Retina (tissue), 1 donor: ENCODE measurements around the gene NRXN3.
A peak's percentile ranks its signal among the peaks of the same experiment; 100 is the strongest.

Experiments used
- DNase-seq: peaks from one replicate; pipeline ENCODE4 v3.0.0-alpha.2; 2016

Gene NRXN3

GRCh38 chr14:78598046-78598920, 428.1 kb downstream of the NRXN3 start:
- DNase-seq, result peak; percentile 81

GRCh38 chr14:78605025-78605762, 435.0 kb downstream of the NRXN3 start:
- DNase-seq, result no peak

GRCh38 chr14:78605897-78606500, 435.8 kb downstream of the NRXN3 start:
- no peak for DNase-seq

- DNase-seq, result no peak
Observed at GRCh38 chr14:78608998-78609787, 439.0 kb downstream of the NRXN3 start.

GRCh38 chr14:78610994-78611393, 440.8 kb downstream of the NRXN3 start:
- DNase-seq, result no peak

- DNase-seq, result no peak
Observed at GRCh38 chr14:78611796-78612571, 441.8 kb downstream of the NRXN3 start.

- DNase-seq, result no peak
Observed at GRCh38 chr14:78612666-78613065, 442.5 kb downstream of the NRXN3 start.

- DNase-seq, result no peak
Observed at GRCh38 chr14:78614593-78614992, 444.4 kb downstream of the NRXN3 start.

- no peak for DNase-seq
Observed at GRCh38 chr14:78617735-78618134, 447.6 kb downstream of the NRXN3 start.

GRCh38 chr14:78618368-78618767, 448.2 kb downstream of the NRXN3 start:
- DNase-seq, result peak; percentile 30

- DNase-seq, result no peak
Observed at GRCh38 chr14:78627114-78627513, 456.9 kb downstream of the NRXN3 start.

- no peak for DNase-seq
Observed at GRCh38 chr14:78631551-78631950, 461.4 kb downstream of the NRXN3 start.

GRCh38 chr14:78633752-78634151, 463.6 kb downstream of the NRXN3 start:
- no peak for DNase-seq

- no peak for DNase-seq
Observed at GRCh38 chr14:78637489-78637888, 467.3 kb downstream of the NRXN3 start.

- DNase-seq, result no peak
Observed at GRCh38 chr14:78637908-78638475, 467.8 kb downstream of the NRXN3 start.

- DNase-seq, result no peak
Observed at GRCh38 chr14:78638926-78639325, 468.8 kb downstream of the NRXN3 start.

- no peak for DNase-seq
Observed at GRCh38 chr14:78644824-78645559, 474.8 kb downstream of the NRXN3 start.

GRCh38 chr14:78652727-78653126, 482.6 kb downstream of the NRXN3 start:
- no peak for DNase-seq

GRCh38 chr14:78653173-78653572, 483.0 kb downstream of the NRXN3 start:
- DNase-seq, result no peak

- no peak for DNase-seq
Observed at GRCh38 chr14:78657451-78657850, 487.3 kb downstream of the NRXN3 start.

- no peak for DNase-seq
Observed at GRCh38 chr14:78664841-78665240, 494.7 kb downstream of the NRXN3 start.
